Stimulated activated CD4-positive, alpha-beta T cell treated with anti-CD3 and anti-CD28 coated beads, Interleukin-2, amount 100 ng/mL, for 4 hours (primary cell): ENCODE measurements around the gene PLAC1.

Experiments
- DNase-seq: peaks from one replicate; pipeline ENCODE4 v3.0.0-alpha.2; 2020; ENCODE audit warnings: low read depth

The PLAC1 gene

GRCh38 chrX:134543288-134543687 lies 115.0 kb downstream of the PLAC1 start:
- no peak for DNase-seq

- no peak for DNase-seq
These were observed 115.8 kb downstream of the PLAC1 start for GRCh38 chrX:134542485-134542884.

DNA sequence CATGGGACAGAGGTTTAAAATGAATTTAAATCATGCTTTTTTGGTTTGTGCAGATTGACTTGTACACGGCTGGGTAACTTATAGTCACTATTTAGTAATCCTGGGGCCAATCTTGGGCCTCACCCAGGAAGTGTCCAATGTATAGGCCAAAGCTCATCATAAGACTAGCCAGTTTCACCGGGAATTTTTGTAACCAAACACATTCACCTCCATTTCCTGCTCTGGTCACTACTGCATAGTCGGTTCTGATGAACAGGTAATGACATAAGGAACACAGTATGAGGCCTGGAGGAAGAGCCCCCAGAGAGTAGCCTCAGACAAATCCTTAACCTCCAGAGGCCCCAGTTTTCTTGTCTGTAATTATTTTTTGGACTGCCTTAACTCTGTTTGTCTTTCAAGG lies 116.4 kb downstream of the PLAC1 start:
- no peak for DNase-seq

GRCh38 chrX:134538316-134538715 lies 120.0 kb downstream of the PLAC1 start:
- no peak for DNase-seq

DNA sequence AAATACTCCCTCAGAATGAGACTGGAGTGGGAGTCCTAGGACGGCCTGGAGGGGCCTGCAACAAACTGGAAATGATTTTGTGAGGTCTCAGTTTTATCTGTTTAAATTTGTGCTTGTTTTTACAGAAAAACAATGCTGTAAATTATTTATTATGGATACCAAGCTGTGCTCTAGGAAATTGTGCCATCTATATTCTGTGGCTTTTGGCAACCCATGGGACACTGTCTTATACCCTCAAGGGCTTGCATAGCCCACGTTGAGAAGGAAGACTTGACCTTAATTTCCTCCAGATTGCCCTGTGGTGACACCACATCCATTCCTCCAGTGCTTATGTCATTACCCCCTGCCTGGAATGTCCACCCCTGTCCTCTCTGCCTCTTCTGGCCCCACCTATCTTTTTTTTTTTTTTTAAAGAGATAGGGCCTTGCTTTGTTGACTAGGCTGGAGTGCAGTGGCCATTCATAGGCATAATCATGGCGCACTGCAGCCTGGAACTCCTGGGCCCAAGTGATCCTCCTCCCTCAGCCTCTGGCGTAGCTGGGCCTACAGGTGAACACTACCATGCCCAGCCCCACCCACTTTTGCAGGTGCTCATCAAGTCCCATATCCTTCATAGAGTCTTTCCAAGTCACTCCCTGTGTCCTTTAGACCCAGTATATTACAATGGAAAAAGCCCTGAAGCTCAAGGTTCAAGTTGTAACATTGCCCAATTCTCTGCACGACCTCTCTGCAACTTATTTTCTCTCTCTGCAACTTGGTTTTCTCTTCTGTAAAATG lies 120.9 kb downstream of the PLAC1 start:
- no peak for DNase-seq

DNA sequence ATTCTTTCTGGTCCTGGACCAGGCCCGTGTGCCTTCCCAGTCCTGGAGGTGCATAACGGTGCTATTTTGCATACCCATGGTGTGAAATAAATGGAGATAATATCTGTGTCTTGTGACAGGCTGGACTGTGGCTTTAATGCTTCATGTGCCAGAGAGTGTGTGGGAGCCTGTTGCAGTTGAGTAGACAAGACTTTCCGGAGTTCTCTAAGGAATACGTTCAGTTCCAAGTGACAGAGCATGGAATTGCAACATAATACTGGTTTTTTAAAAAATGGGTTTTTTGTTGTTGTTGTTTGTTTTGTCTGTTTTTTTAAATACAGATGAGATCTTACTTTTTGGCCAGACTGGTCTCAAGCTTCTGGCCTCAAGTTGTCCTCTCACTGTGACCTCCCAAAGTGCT lies 124.3 kb downstream of the PLAC1 start:
- no peak for DNase-seq

DNA sequence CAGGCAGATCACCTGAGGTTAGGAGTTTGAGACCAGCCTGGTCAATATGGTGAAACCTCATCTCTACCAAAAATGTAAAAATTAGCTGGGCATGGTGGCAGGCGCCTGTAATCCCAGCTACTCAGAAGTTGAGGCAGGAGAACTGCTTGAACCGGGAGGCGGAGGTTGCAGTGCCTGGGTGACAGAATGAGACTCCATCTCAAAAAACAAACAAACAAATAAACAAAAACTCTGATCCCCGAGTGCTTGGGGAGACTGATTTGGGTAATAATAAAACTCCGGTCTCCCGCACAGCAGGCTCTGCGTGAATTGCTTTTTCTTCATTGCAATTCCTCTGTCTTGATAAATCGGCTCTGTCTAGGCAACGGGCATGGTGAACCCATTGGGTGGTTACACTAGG lies 124.9 kb downstream of the PLAC1 start:
- no peak for DNase-seq

GRCh38 chrX:134530845-134531244 lies 127.4 kb downstream of the PLAC1 start:
- no peak for DNase-seq

DNA sequence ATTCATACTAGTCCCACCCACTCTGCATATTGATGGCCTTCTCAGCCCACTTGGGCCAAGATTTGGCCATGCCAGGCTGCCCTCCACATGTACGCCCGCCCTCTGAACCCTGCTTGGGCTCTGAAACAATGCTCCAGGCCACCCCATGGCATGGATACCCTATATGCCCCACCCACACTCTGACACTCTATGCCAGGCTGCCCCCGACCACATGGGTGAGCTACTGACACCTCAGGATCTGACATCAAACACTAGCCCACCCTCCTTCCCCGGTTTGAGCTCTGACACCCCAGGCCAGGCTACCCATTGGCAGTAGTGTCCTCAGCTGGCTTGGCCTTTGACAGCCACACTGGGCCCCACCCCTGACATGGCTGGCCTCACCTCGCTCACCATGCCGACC lies 128.8 kb downstream of the PLAC1 start:
- no peak for DNase-seq

DNA sequence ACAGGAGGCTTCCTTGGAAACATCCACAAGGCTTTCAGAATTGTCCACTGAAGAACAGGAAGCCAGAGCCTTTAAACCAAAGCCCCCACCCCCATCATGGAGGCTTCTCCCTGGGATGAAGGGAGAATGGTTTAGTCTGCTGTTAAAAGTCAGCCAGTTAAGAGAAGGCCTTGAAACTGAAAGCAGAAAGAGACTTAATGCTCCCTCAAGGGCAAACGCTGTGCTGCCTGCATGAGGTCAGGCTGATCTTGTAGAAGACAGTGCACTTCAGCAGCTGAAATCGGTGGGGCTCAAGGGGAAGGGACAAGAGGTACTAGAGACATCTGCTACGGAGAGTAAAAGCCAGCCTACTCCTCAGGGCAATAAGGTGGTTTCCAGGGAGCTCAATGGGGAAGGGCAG lies 129.3 kb downstream of the PLAC1 start:
- no peak for DNase-seq

DNA sequence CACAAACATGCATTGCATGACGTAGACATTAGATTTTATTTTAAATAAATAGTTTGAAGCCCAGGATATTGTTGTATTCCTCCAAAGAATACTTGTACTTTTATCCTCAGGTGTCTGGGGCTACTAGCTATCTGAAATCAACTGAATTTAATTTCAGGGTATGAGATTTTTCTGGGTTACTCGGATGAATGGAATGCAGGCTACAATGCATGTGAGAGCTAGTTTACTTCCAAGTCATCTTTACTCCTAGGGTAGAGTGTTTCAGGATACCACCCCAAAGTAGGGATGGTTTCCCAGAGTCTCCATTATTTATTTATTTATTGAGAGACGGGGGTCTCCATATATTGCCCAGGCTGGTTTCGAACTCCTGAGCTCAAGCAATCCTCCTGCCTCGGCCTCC lies 131.9 kb downstream of the PLAC1 start:
- no peak for DNase-seq

DNA sequence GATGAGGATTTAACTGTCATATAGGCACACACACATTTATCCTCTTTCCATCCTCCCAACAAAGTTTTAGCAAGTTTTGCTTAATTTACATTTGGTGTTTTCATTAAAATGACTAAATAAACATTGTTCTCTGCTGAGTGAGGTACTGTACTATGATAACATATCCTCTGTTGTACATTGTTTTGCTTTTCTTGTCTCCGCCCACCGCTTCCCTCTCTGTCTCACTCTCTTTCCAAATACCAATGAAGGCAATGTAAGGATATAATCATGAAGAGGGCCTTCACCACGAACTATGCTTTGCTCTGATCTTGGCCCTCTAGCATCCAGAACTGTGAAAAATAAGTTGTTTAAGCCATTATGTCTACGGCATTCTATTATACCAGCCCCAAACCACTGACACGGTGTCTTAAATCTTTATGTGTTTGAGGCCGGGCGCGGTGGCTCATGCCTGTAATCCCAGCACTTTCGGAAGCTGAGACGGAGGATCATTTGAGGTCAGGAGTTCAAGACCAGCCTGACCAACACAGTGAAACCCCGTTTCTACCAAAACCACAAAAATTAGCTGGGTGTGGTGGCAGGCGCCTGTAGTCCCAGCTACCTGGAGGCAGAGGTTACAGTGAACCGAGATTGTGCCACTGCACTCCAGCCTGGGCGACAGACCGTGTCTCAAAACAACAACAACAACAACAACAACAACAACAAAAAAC lies 133.0 kb downstream of the PLAC1 start:
- DNase-seq = no peak

DNA sequence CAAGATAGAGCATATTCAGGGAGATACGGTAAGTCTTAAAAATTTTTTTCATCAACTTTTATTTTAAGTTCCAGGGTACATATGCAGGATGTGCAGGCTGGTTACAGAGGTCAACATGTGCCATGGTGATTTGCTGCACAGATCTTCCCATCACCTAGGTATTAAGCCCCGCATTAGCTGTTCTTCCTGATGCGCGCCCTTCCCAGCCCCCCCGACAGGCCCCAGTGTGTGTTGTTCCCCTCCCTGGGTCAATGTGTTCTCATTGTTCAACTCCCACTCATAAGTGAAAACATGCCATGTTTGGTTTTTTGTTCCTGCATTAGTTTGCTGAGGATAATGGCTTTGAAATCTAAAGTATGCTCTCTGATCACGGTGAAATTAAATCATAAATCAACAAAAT lies 134.1 kb downstream of the PLAC1 start:
- DNase-seq = no peak

GRCh38 chrX:134520860-134521390 lies 137.3 kb downstream of the PLAC1 start:
- no peak for DNase-seq
